Panc1 (cell line): Measurements from ENCODE around the gene TM9SF4. TPM values are rescaled to one million over a fixed set of nuclear protein-coding genes. Genes with fewer than 3 reads are reported as not detected.

ENCODE experiments used
- ATAC-seq: fragments of 200-7000 bp; cut with Tn5 transposase; 2 replicates; pipeline ENCODE4 v1.9.1; 2020; ENCODE audit warnings: mild to moderate bottlenecking, moderate library complexity
- BruUV-seq: library from RNA; stranded (reverse); fragments of 400-500 nt; replicated peaks from 2 replicates; lab custom pipeline; 2021; lab: Mats Ljungman, UMichigan
- CTCF ChIA-PET: fragments of 300-600 bp; sonication (Branson Sonifier 250); formaldehyde crosslinking; loops from one replicate; lab custom pipeline; 2022; ENCODE audit warnings: antibody characterized with exemption; lab: Charles Lee
- POLR2A ChIA-PET: fragments of 300-600 bp; sonication (Branson Sonifier 250); formaldehyde crosslinking; loops from one replicate; lab custom pipeline; 2022; ENCODE audit warnings: antibody characterized with exemption; lab: Charles Lee
- DNase-seq: peaks from one replicate; pipeline ENCODE4 v3.0.0-alpha.2; 2010; ENCODE audit warnings: low read depth, low spot score
- H3K27ac ChIP-seq: 2 replicates; pipeline ENCODE4 v1.5.1; 2011; ENCODE audit warnings: mild to moderate bottlenecking, low read length, inconsistent platforms
- H3K27me3 ChIP-seq: fragments of 200-500 bp; sonication (Bioruptor generic); 2 replicates; pipeline ENCODE4 v1.6.0; 2014; ENCODE audit warnings: low read length, inconsistent platforms; ENCODE audit not compliant: control insufficient read depth, insufficient read depth
- H3K36me3 ChIP-seq: fragments of 200-500 bp; sonication (Bioruptor generic); 2 replicates; pipeline ENCODE4 v1.5.1; 2014; ENCODE audit warnings: inconsistent platforms, mild to moderate bottlenecking, low read length, moderate library complexity; ENCODE audit not compliant: control insufficient read depth, insufficient read depth
- H3K4me1 ChIP-seq: 2 replicates; pipeline ENCODE4 v1.5.1; 2011; ENCODE audit warnings: inconsistent platforms, mild to moderate bottlenecking, low read length, moderate library complexity; ENCODE audit not compliant: control insufficient read depth, insufficient read depth
- H3K4me3 ChIP-seq, 2 experiments: 2 replicates each; pipeline ENCODE4 v1.5.1; 2011 to 2012; ENCODE audit warnings: low read depth in 2 of 2, low read length in 2 of 2, mild to moderate bottlenecking in 2 of 2, inconsistent platforms in 1 of 2, moderate library complexity in 1 of 2
- H3K9me3 ChIP-seq: fragments of 200-500 bp; sonication (Bioruptor generic); 2 replicates; pipeline ENCODE4 v1.5.1; 2014; ENCODE audit warnings: low read depth, mild to moderate bottlenecking, inconsistent platforms, low read length, moderate library complexity; ENCODE audit not compliant: control insufficient read depth, insufficient read depth
- POLR2AphosphoS5 ChIP-seq: IDR thresholded peaks from 2 replicates; pipeline ENCODE4 v1.6.1; 2012; ENCODE audit warnings: mild to moderate bottlenecking, low read depth, low read length, moderate library complexity
- SIN3A ChIP-seq: IDR thresholded peaks from 2 replicates; pipeline ENCODE4 v1.6.1; 2012; ENCODE audit warnings: low read depth, mild to moderate bottlenecking, low read length, moderate library complexity, borderline replicate concordance; ENCODE audit not compliant: insufficient read depth
- TCF7L2 ChIP-seq: IDR thresholded peaks from 2 replicates; pipeline ENCODE4 v1.6.1; 2011; ENCODE audit warnings: mild to moderate bottlenecking, low read depth, low read length, inconsistent platforms
- in situ Hi-C: cut with HindIII; loops from 2 replicates; pipeline ENCODE4 v1.10.0; 2016; ENCODE audit warnings: low sequenced_read_pairs, low pct_unique_long_range_greater_than_20kb
- intact Hi-C: fragments of 100-400 bp; cut with micrococcal nuclease; formaldehyde crosslinking; loops from one replicate; pipeline ENCODE4 v1.10.0; 2022; ENCODE audit not compliant: unreplicated experiment
- total RNA-seq: library from RNA; stranded (reverse); gene quantifications from one replicate; pipeline ENCODE4 v1.2.1, GENCODE V29; 2021; ENCODE audit not compliant: unreplicated experiment
- TF ChIP-seq, protein P1 (sequence below): fragments of 450-650 bp; IDR thresholded peaks from 2 replicates; pipeline ENCODE4 v1.5.1; 2017; ENCODE audit warnings: mild to moderate bottlenecking
- TF ChIP-seq, protein P2 (sequence below), 2 experiments: IDR thresholded peaks; 2 replicates each; pipeline ENCODE4 v1.6.1; 2011 to 2012; ENCODE audit warnings: low read depth in 2 of 2, control low read depth in 1 of 2, low read length in 1 of 2, mild to moderate bottlenecking in 1 of 2, moderate library complexity in 1 of 2; ENCODE audit not compliant: insufficient read depth in 1 of 2

The TM9SF4 gene
- total RNA-seq, 1 experiment from 2014 or later: 180 TPM

DNA sequence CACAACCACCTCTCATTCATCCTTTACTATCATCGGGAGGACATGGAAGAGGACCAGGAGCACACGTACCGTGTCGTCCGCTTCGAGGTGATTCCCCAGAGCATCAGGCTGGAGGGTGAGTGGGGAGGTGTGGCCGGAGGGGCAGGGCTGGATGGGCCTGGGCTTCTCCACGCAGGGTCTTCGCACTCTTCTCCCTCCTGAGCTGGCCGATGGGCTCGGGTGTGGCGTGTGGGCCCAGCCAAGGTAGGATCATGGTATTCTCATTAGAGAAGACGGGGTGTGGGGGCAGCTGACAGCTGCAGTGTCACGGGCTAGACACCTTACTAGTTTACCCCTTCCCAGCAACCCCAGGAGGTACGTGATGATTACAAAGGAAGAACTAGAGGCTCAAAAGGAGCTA lies 33.5 kb downstream of the TM9SF4 start:
- Histone ChIP-seq H3K27me3 (no peaks in the 10 kb centered on the region), H3K9me3 (no peaks in the 10 kb centered on the region), H3K27ac (no peak overlapping the region), H3K36me3 (peaks cover 30% of the 10 kb centered on the region), H3K4me1 (no peaks in the 10 kb centered on the region), H3K4me3 (no peak overlapping the region)
- CTCF ChIA-PET: no interaction called here
- POLR2A ChIA-PET: interaction anchor here (0.5 kb wide), 1 partner anchor 123 kb away, joined by 3 read pairs; no protein-coding TSS in a partner anchor
- in situ Hi-C loops (no loop called here), intact Hi-C loops (no loop called here)
- no TSS peak for BruUV-seq
- TF ChIP-seq, protein P1, sequence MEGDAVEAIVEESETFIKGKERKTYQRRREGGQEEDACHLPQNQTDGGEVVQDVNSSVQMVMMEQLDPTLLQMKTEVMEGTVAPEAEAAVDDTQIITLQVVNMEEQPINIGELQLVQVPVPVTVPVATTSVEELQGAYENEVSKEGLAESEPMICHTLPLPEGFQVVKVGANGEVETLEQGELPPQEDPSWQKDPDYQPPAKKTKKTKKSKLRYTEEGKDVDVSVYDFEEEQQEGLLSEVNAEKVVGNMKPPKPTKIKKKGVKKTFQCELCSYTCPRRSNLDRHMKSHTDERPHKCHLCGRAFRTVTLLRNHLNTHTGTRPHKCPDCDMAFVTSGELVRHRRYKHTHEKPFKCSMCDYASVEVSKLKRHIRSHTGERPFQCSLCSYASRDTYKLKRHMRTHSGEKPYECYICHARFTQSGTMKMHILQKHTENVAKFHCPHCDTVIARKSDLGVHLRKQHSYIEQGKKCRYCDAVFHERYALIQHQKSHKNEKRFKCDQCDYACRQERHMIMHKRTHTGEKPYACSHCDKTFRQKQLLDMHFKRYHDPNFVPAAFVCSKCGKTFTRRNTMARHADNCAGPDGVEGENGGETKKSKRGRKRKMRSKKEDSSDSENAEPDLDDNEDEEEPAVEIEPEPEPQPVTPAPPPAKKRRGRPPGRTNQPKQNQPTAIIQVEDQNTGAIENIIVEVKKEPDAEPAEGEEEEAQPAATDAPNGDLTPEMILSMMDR: no peak
- DNase-seq (no peak), ATAC-seq (no peak)

DNA sequence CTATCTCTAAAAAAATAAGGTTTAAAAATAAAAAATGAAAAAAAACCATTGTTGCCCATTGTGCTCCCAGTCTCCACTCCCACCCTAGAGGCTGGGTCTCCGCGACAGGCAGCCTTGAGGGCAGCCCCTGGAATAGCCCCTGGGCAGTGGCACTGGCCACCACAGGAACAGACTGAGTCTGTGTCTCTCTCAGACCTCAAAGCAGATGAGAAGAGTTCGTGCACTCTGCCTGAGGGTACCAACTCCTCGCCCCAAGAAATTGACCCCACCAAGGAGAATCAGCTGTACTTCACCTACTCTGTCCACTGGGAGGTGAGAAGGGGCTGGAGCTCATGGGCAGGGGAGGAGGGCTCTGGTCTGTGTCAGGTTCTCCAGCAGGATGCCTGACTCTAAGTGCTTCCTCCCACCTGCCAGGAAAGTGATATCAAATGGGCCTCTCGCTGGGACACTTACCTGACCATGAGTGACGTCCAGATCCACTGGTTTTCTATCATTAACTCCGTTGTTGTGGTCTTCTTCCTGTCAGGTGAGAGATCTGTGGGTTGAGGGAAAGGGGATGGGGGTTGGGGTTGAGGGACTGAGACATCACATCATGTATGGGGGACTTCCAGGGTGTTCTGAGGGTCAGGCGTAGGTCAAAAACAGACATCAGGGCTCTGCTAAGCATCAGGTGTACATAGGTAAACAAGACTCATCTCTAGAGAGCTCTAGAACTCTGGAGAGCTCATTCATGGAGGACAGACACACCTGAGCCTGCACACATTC lies 35.6 kb downstream of the TM9SF4 start:
- no peaks in the 10 kb centered on the region for H3K9me3 ChIP-seq
- no peaks in the 10 kb centered on the region for H3K4me1 ChIP-seq
- H3K27ac ChIP-seq: no peak overlapping the region
- TF ChIP-seq TCF7L2 (no peak), SIN3A (no peak), POLR2AphosphoS5 (no peak)
- TF ChIP-seq, protein P1: no peak
- TF ChIP-seq, protein P2, sequence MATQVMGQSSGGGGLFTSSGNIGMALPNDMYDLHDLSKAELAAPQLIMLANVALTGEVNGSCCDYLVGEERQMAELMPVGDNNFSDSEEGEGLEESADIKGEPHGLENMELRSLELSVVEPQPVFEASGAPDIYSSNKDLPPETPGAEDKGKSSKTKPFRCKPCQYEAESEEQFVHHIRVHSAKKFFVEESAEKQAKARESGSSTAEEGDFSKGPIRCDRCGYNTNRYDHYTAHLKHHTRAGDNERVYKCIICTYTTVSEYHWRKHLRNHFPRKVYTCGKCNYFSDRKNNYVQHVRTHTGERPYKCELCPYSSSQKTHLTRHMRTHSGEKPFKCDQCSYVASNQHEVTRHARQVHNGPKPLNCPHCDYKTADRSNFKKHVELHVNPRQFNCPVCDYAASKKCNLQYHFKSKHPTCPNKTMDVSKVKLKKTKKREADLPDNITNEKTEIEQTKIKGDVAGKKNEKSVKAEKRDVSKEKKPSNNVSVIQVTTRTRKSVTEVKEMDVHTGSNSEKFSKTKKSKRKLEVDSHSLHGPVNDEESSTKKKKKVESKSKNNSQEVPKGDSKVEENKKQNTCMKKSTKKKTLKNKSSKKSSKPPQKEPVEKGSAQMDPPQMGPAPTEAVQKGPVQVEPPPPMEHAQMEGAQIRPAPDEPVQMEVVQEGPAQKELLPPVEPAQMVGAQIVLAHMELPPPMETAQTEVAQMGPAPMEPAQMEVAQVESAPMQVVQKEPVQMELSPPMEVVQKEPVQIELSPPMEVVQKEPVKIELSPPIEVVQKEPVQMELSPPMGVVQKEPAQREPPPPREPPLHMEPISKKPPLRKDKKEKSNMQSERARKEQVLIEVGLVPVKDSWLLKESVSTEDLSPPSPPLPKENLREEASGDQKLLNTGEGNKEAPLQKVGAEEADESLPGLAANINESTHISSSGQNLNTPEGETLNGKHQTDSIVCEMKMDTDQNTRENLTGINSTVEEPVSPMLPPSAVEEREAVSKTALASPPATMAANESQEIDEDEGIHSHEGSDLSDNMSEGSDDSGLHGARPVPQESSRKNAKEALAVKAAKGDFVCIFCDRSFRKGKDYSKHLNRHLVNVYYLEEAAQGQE (IDR thresholded peaks at IDR 0.05; ENCODE audit: insufficient read depth in 1 of 2, low read depth in 2 of 2, low read length in 1 of 2): no peak
- intact Hi-C loops: no loop called here
- no peak for ATAC-seq
- peaks cover 36% of the 10 kb centered on the region for H3K36me3 ChIP-seq
- POLR2A ChIA-PET: no interaction called here
- DNase-seq: no peak
- no peak overlapping the region for H3K4me3 ChIP-seq
- BruUV-seq: no TSS peak
- CTCF ChIA-PET: no interaction called here
- no peaks in the 10 kb centered on the region for H3K27me3 ChIP-seq
- in situ Hi-C loops: no loop called here
